Neuronal stem cell (in vitro differentiated cells): ENCODE measurements around the gene DGKB.

ENCODE experiments used
- DNase-seq: peaks from one replicate; pipeline ENCODE4 v3.0.0-alpha.2; 2013; ENCODE audit warnings: low spot score
- H2AFZ ChIP-seq: one replicate; pipeline ENCODE4 v1.6.1; 2013; ENCODE audit warnings: mild to moderate bottlenecking, low read length, inconsistent platforms
- H2AK5ac ChIP-seq: 2 replicates; pipeline ENCODE4 v1.6.1; 2013; ENCODE audit warnings: low read depth, mild to moderate bottlenecking, inconsistent platforms, low read length, moderate library complexity, mixed read lengths
- H2BK120ac ChIP-seq: 2 replicates; pipeline ENCODE4 v1.6.1; 2013; ENCODE audit warnings: low read depth, mild to moderate bottlenecking, inconsistent platforms, low read length, moderate library complexity, mixed read lengths
- H2BK12ac ChIP-seq: one replicate; pipeline ENCODE4 v1.6.1; 2013; ENCODE audit warnings: low read length, inconsistent platforms
- H2BK15ac ChIP-seq: 2 replicates; pipeline ENCODE4 v1.6.1; 2013; ENCODE audit warnings: mild to moderate bottlenecking, low read length, inconsistent platforms, mixed read lengths
- H2BK5ac ChIP-seq: one replicate; pipeline ENCODE4 v1.6.1; 2013; ENCODE audit warnings: inconsistent platforms, mild to moderate bottlenecking, low read length, moderate library complexity
- H3K14ac ChIP-seq: one replicate; pipeline ENCODE4 v1.6.1; 2013; ENCODE audit warnings: low read length, inconsistent platforms
- H3K18ac ChIP-seq: 2 replicates; pipeline ENCODE4 v1.6.1; 2013; ENCODE audit warnings: low read length, inconsistent platforms
- H3K23ac ChIP-seq: 2 replicates; pipeline ENCODE4 v1.6.1; 2013; ENCODE audit warnings: low read depth, mild to moderate bottlenecking, mixed read lengths, low read length, inconsistent platforms; ENCODE audit not compliant: poor library complexity
- H3K27ac ChIP-seq: replicated peaks from 3 replicates; pipeline ENCODE4 v1.5.1; 2013; ENCODE audit warnings: low read length, inconsistent platforms
- H3K27me3 ChIP-seq, 3 experiments: 2 replicates each; pipeline ENCODE4 v1.6.1; 2013; ENCODE audit warnings: low read length in 3 of 3, mild to moderate bottlenecking in 2 of 3, inconsistent platforms in 1 of 3, low read depth in 1 of 3, mixed read lengths in 1 of 3, moderate library complexity in 1 of 3; ENCODE audit not compliant: control insufficient read depth in 3 of 3, insufficient read depth in 3 of 3
- H3K36me3 ChIP-seq, 2 donors: replicated peaks in 1 of 2; 2 replicates each; pipeline ENCODE4 v1.6.1; 2013; ENCODE audit warnings: low read length in 2 of 2; ENCODE audit not compliant: control insufficient read depth in 2 of 2, insufficient read depth in 2 of 2
- H3K4ac ChIP-seq: 2 replicates; pipeline ENCODE4 v1.6.1; 2013; ENCODE audit warnings: inconsistent platforms, mild to moderate bottlenecking, low read length, moderate library complexity
- H3K4me1 ChIP-seq, 2 donors: 1 replicate in 1 of 2; 2 replicates in 1 of 2; pipeline ENCODE4 v1.6.1; 2013; ENCODE audit warnings: low read length in 2 of 2, low read depth in 1 of 2; ENCODE audit not compliant: control insufficient read depth in 2 of 2, insufficient read depth in 1 of 2
- H3K4me2 ChIP-seq: one replicate; pipeline ENCODE4 v1.6.1; 2013; ENCODE audit warnings: mild to moderate bottlenecking, low read length, inconsistent platforms; ENCODE audit not compliant: insufficient read depth, poor library complexity, severe bottlenecking
- H3K4me3 ChIP-seq, 2 donors: 2 replicates each; pipeline ENCODE4 v1.5.1; 2013; ENCODE audit warnings: low read length in 2 of 2, mild to moderate bottlenecking in 2 of 2, inconsistent platforms in 1 of 2, moderate library complexity in 1 of 2
- H3K79me1 ChIP-seq: one replicate; pipeline ENCODE4 v1.6.1; 2013; ENCODE audit warnings: low read depth, mild to moderate bottlenecking, inconsistent platforms, low read length, moderate library complexity
- H3K9ac ChIP-seq: one replicate; pipeline ENCODE4 v1.6.1; 2013; ENCODE audit warnings: mild to moderate bottlenecking, low read depth, low read length, inconsistent platforms; ENCODE audit not compliant: poor library complexity
- H3K9me3 ChIP-seq, 2 donors: replicated peaks in 1 of 2; 2 replicates each; pipeline versions ENCODE3 to v1.6.1; 2013; ENCODE audit warnings: low read length in 2 of 2, mild to moderate bottlenecking in 2 of 2, inconsistent platforms in 1 of 2, low read depth in 1 of 2, mixed read lengths in 1 of 2, moderate library complexity in 1 of 2; ENCODE audit not compliant: control insufficient read depth in 2 of 2, insufficient read depth in 1 of 2
- H4K8ac ChIP-seq: one replicate; pipeline ENCODE4 v1.6.1; 2013; ENCODE audit warnings: low read depth, mild to moderate bottlenecking, inconsistent platforms, low read length, moderate library complexity
- H4K91ac ChIP-seq: one replicate; pipeline ENCODE4 v1.6.1; 2013; ENCODE audit warnings: low read length, low read depth, mild to moderate bottlenecking, inconsistent platforms; ENCODE audit not compliant: poor library complexity
- WGBS, 2 donors: extraction: QIAGEN DNeasy Blood & Tissue Kit; methylation state at CpG; one replicate each; pipeline ENCODE4 v1.1.7; 2013; ENCODE audit warnings: missing lambda C conversion rate in 2 of 2, mixed read lengths in 1 of 2; ENCODE audit not compliant: insufficient read length in 2 of 2, insufficient replicate concordance in 1 of 2; ENCODE audit errors: extremely low coverage in 2 of 2; 5-methylcytosine and 5-hydroxymethylcytosine counted together

The DGKB gene

GRCh38 chr7:14137676-14138075 is 764.9 kb downstream of the DGKB start:
- Histone ChIP-seq H3K36me3 (peaks cover 0 to 2% of the 10 kb centered on the region in 2 donors), H3K9me3 (no peaks in the 10 kb centered on the region), H3K4ac (no peak overlapping the region), H2BK120ac (no peak overlapping the region), H3K9ac (no peak overlapping the region), H2BK12ac (no peak overlapping the region), H3K23ac (no peak overlapping the region), H3K79me1 (no peaks in the 10 kb centered on the region), H2BK15ac (no peak overlapping the region), H3K4me1 (no peaks in the 10 kb centered on the region), H3K18ac (no peak overlapping the region), H4K8ac (no peak overlapping the region), H3K27ac (no peak overlapping the region), H2AK5ac (no peak overlapping the region), H3K4me3 (no peak overlapping the region), H3K14ac (no peak overlapping the region), H4K91ac (no peak overlapping the region), H3K27me3 (no peaks in the 10 kb centered on the region), H3K4me2 (no peak overlapping the region), H2AFZ (no peak overlapping the region), H2BK5ac (no peak overlapping the region)
- no CpG with 5 or more reads among the region's 2 CpGs for WGBS, 2 donors
- no peak for DNase-seq

GRCh38 chr7:14133752-14134151 is 768.8 kb downstream of the DGKB start:
- Histone ChIP-seq H3K27ac (no peak overlapping the region), H4K91ac (no peak overlapping the region), H2BK15ac (no peak overlapping the region), H3K9ac (no peak overlapping the region), H2AK5ac (no peak overlapping the region), H3K4me3 (no peak overlapping the region), H3K14ac (no peak overlapping the region), H3K4me2 (no peak overlapping the region), H2BK12ac (no peak overlapping the region), H2BK5ac (no peak overlapping the region), H4K8ac (no peak overlapping the region), H3K79me1 (no peaks in the 10 kb centered on the region), H3K4ac (no peak overlapping the region), H2BK120ac (no peak overlapping the region), H3K9me3 (no peaks in the 10 kb centered on the region), H3K27me3 (no peaks in the 10 kb centered on the region), H3K36me3 (no peaks in the 10 kb centered on the region), H3K23ac (no peak overlapping the region), H3K4me1 (no peaks in the 10 kb centered on the region), H3K18ac (no peak overlapping the region), H2AFZ (no peak overlapping the region)
- DNase-seq = no peak
- WGBS, 2 donors = no CpG with 5 or more reads among the region's 1 CpG

GRCh38 chr7:14125998-14126397 is 776.6 kb downstream of the DGKB start:
- Histone ChIP-seq H2BK120ac (no peak overlapping the region), H2BK5ac (no peak overlapping the region), H4K91ac (no peak overlapping the region), H3K36me3 (no peaks in the 10 kb centered on the region), H3K23ac (no peak overlapping the region), H3K9ac (no peak overlapping the region), H3K18ac (no peak overlapping the region), H2BK15ac (no peak overlapping the region), H2BK12ac (no peak overlapping the region), H3K27me3 (no peaks in the 10 kb centered on the region), H2AFZ (no peak overlapping the region), H3K4me1 (no peaks in the 10 kb centered on the region), H3K9me3 (no peaks in the 10 kb centered on the region), H3K4me3 (no peak overlapping the region), H3K14ac (no peak overlapping the region), H2AK5ac (no peak overlapping the region), H3K4me2 (no peak overlapping the region), H3K79me1 (no peaks in the 10 kb centered on the region), H3K4ac (no peak overlapping the region), H4K8ac (no peak overlapping the region), H3K27ac (no peak overlapping the region)
- DNase-seq = no peak
- no CpG with 5 or more reads among the region's 3 CpGs for WGBS, 2 donors

- Histone ChIP-seq H4K8ac (no peak overlapping the region), H2AK5ac (no peak overlapping the region), H2BK5ac (no peak overlapping the region), H3K9ac (no peak overlapping the region), H3K79me1 (no peaks in the 10 kb centered on the region), H2BK12ac (no peak overlapping the region), H3K4ac (no peak overlapping the region), H3K23ac (no peak overlapping the region), H3K4me1 (no peaks in the 10 kb centered on the region), H2AFZ (no peak overlapping the region), H3K36me3 (no peaks in the 10 kb centered on the region), H2BK120ac (no peak overlapping the region), H3K18ac (no peak overlapping the region), H3K27ac (no peak overlapping the region), H3K27me3 (no peaks in the 10 kb centered on the region), H4K91ac (no peak overlapping the region), H2BK15ac (no peak overlapping the region), H3K4me3 (no peak overlapping the region), H3K14ac (no peak overlapping the region), H3K4me2 (no peak overlapping the region), H3K9me3 (no peaks in the 10 kb centered on the region)
- DNase-seq = no peak
- WGBS, 2 donors = no CpG with 5 or more reads among the region's 2 CpGs
Measured at GRCh38 chr7:14124716-14125115, 777.8 kb downstream of the DGKB start.
